ENCODE measurements around the gene NKX2-4.

Gene NKX2-4

GRCh38 chr20:21386111-21386510, 11.2 kb downstream of the NKX2-4 start:
- DNase-seq (ENCODE audit: low read depth) = no peak
- no peak overlapping the region for H3K4me3 ChIP-seq (ENCODE audit: low read length)
- TF ChIP-seq, protein P1, sequence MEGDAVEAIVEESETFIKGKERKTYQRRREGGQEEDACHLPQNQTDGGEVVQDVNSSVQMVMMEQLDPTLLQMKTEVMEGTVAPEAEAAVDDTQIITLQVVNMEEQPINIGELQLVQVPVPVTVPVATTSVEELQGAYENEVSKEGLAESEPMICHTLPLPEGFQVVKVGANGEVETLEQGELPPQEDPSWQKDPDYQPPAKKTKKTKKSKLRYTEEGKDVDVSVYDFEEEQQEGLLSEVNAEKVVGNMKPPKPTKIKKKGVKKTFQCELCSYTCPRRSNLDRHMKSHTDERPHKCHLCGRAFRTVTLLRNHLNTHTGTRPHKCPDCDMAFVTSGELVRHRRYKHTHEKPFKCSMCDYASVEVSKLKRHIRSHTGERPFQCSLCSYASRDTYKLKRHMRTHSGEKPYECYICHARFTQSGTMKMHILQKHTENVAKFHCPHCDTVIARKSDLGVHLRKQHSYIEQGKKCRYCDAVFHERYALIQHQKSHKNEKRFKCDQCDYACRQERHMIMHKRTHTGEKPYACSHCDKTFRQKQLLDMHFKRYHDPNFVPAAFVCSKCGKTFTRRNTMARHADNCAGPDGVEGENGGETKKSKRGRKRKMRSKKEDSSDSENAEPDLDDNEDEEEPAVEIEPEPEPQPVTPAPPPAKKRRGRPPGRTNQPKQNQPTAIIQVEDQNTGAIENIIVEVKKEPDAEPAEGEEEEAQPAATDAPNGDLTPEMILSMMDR (conservative IDR thresholded peaks at IDR 0.05; ENCODE audit: low read length) = no peak

DNA sequence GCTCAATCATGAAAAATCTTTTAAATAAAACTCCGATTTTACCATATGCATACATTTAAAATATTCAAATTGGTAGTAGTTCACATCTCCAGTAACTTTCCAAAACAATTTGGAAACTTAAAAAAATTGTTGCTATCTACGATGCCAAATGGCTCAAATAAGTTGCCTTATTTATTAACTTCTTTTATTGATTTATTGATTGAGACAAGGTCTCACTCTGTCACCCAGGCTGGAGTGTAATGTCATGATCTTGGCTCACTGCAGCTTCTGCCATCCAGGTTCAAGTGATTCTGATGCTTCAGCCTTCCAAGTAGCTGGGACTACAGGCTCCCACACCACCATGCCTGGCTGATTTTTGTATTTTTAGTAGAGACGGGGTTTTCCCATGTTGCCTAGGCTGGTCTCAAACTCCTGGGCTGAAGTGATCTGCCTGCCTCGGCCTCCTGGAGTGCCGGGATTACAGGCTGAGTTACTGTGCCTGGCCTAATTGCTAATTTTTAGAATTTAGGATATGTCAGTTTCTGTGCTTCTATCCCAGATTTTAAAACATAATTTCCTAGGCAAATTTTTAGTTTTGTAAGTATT, 12.9 kb downstream of the NKX2-4 start:
- DNase-seq (ENCODE audit: low read depth) = no peak
- H3K4me3 ChIP-seq (ENCODE audit: low read length) = no peak overlapping the region
- TF ChIP-seq, protein P1 (conservative IDR thresholded peaks at IDR 0.05; ENCODE audit: low read length) = no peak

DNA sequence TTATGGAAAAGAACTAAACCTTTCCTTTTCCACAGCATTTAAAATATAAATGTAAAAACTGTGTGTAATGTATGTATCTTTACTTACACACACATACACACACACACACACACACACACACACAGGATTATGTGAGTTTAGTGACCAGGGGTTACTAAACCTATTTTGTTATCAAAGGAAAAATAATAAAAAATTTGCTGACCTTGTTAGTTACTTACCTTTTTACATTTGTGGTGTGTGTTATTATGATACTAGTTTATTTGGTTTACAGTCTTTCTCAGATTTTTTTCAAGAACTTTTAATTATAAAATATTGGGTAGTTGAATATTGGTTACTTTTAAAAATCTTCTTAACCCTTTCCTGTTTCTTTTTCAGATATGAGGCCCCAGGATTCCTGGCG, 15.7 kb downstream of the NKX2-4 start:
- TF ChIP-seq, protein P1 (conservative IDR thresholded peaks at IDR 0.05; ENCODE audit: low read length) = no peak
- no peak for DNase-seq (ENCODE audit: low read depth)
- H3K4me3 ChIP-seq (ENCODE audit: low read length) = no peak overlapping the region

DNA sequence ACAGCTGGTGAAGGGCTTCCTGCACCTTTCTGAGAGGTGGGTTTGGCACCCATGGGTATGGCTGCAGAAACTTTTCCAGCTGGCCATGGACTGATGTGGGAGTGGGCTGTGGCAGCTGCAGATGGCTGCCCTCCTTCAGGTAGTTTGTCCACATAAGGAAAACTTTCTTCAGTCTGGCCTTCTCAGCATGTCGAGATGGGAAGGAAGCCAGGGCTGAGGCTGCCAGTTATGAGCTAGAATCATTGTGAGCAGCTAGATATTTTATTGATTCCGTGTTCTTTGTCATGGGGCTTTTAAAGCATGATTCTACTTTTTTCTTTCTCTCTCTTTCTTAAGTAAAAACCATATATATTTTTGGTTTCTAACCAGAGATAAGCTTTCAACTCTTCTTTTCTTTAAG, 16.6 kb downstream of the NKX2-4 start:
- TF ChIP-seq, protein P1 (conservative IDR thresholded peaks at IDR 0.05; ENCODE audit: low read length) = no peak
- DNase-seq (ENCODE audit: low read depth) = no peak
- no peak overlapping the region for H3K4me3 ChIP-seq (ENCODE audit: low read length)

GRCh38 chr20:21378259-21378658, 19.1 kb downstream of the NKX2-4 start:
- TF ChIP-seq, protein P1 (conservative IDR thresholded peaks at IDR 0.05; ENCODE audit: low read length) = no peak
- no peak for DNase-seq (ENCODE audit: low read depth)

DNA sequence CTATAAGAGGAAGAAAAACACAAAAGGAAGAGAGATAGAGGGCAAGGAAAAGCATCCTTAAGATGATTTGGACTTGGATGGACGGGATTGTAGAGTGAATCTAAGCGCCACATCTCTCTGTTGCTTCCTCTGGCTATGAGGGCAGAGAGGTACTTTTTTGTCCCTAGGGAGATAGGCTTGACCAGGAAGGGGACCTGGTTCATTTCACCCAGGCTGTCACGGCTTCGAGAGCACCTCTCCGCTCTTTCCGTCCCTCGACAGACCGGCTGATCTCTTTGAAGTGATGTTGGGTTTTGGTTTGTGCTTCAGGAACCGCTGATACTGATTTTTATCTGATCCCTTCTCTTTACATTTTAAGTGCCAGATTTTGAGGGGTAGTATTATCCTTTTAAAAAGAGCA, 19.6 kb downstream of the NKX2-4 start:
- no peak for DNase-seq (ENCODE audit: low read depth)
- TF ChIP-seq, protein P1 (conservative IDR thresholded peaks at IDR 0.05; ENCODE audit: low read length) = no peak

More at GRCh38 chr20:21378259-21378658, 19.1 kb downstream of the NKX2-4 start:
- H3K4me3 ChIP-seq (ENCODE audit: low read length) = no peak overlapping the region

DNA sequence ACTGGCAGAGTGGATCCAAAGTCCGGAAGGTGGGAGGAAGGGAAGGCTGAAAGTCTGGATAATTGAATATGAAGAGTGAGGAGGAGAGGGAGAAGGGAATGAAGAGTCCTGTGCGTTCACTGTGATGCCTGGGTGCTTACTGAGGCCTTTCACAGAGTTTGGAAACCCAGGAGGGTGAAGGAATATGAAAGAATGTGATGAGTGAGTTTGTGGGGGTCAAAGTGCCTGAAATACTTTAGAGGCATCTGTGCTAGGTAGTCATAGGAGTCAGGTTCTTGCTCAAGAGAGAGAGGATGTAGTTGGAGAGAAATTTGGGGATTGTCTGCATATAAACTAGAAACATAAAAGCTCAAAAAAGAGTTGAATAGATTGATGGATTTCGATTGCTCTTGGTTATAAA, 20.7 kb downstream of the NKX2-4 start:
- DNase-seq (ENCODE audit: low read depth) = peak; percentile 13
- TF ChIP-seq, protein P1 (conservative IDR thresholded peaks at IDR 0.05; ENCODE audit: low read length) = no peak
- no peak overlapping the region for H3K4me3 ChIP-seq (ENCODE audit: low read length)

More for the DNA sequence above, 19.6 kb downstream of the NKX2-4 start:
- H3K4me3 ChIP-seq (ENCODE audit: low read length) = no peak overlapping the region
